GM18519 (cell line): ENCODE data around the gene NPLOC4.

Experiments
- ATAC-seq: cut with Tn5 transposase; IDR thresholded peaks from one replicate; pipeline ENCODE4 v1.9.1; 2021; ENCODE audit warnings: mild to moderate bottlenecking, moderate library complexity; ENCODE audit not compliant: unreplicated experiment, low FRiP score

NPLOC4 gene

DNA sequence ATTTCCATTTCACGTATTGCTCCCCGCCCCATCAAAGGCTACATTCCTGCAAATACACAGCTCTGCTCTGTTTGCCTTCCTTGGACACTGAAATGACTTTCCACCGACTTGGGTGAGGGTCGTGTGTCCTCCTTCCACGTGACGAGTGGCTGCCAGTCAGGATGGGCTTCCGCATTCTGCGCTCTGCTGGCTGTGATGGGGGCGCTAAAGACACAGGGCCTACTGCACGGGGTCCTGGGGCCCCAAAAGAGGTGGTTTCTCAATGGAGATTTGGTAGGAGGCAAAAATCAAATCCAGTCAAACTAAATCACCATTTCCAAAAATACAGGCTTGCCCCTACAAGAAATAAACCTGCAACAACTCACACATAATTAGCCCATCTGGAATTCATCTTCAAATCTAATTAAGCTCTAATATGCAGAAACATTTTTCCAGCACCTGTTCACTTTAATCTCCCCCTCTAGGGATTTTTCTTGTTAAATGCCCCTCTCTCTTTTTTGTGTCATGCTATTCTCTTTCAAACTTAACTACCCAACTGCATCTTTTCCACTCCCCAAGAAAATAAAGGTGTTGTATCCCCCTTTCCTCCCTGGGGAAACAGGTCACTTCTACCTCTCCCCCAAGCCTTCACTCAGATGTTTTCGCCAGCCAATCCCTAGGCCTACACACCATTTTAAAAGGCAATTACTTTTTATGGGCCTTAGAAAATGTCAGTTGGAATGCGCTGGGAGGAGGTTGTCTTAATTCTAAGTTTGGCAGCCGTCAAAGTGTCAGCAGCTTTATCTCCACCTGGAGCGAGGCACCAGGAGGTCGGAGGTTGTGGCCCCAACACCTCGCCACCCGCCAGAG, 62.9 kb downstream of the NPLOC4 start:
- no peak for ATAC-seq

DNA sequence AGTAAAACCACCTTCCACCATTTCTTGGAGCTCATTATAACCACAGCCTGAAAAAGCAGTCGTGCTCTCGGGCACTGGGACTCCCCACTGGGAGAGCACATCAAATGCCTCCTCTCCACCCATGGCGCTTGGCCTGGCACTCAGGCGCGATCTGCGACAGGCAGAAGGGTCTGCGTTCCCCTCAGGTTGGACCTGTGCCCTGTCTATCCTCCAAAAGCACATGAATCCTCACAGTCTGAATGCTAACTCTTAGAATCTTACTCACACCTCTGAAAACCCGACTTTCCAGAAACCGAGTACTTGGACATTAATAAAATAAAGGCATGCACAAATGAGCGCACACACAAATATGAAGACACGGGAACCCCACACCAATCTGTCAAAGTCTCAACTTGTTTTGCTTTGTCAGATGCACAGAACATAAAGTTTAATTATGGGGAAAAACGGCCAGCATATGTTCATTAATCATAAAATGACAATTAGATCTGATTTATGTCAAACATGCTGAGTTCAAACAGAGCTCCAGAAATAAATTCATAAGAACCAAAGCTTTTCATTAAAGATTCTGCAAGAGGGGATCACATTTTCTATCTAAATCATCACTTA, 64.2 kb downstream of the NPLOC4 start:
- ATAC-seq, result no peak

DNA sequence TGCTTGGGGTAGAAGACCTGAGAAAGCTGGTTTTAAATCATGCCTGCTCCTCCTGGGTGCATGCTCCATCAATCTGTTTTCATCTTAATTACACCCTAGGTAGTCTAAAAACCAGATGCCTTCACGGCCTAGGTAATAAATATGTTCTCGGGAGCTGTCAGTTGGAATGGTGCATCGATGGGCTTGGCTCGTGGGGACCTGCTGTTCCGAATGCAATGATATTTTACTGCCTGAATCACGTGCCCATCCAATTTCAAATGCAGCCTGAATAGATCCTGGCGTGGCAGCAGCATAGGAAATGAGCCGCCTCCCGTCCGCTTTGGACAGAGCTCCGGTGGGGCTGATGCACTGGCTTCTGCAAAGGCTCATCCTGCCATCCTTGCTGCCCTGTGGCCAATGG, 65.9 kb downstream of the NPLOC4 start:
- ATAC-seq, result no peak

DNA sequence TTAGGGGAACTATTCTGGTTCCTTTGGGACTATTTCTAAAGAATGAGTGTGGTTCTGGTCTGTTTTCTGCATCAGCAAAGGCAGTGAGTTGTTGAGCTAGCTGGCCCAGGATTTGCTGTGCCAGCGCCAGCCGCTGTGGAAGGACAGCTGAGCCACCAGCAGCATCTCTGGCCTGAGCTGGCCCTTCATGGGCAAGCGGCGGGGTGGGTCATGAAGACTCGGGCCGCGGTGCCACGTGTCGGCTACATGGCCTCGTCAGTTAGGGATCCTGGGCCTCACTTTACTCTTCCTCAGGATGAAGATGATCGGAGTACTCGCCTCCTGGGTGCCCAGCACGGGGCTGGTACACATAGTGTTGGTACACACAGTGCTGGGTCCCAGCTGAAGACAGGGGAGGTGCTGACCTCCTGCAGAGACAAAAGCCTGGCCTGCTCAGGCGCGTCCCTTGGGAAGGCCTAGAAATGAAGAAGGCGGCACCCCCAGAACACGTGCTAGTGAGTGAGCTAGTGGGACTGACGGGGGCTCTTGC, 66.9 kb downstream of the NPLOC4 start:
- ATAC-seq, result no peak

DNA sequence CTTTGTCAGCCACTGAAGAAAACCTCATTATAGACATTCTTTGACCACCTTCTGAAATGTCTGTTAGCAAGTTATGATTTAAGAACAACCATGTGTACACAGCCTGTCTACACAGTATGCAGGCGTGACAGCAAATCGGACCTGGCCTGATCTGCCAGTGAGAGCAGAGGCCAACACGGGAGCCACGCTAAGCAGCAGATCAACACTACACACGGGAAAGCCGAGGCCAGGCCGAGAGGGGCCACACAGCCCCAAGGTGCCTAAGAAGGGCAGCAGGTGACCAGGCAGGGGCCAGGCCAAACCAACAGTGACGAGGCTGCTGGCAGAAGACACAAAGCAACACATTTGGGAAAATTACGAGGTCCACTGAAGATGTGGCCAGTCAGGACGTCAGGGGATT, 68.5 kb downstream of the NPLOC4 start:
- no peak for ATAC-seq

DNA sequence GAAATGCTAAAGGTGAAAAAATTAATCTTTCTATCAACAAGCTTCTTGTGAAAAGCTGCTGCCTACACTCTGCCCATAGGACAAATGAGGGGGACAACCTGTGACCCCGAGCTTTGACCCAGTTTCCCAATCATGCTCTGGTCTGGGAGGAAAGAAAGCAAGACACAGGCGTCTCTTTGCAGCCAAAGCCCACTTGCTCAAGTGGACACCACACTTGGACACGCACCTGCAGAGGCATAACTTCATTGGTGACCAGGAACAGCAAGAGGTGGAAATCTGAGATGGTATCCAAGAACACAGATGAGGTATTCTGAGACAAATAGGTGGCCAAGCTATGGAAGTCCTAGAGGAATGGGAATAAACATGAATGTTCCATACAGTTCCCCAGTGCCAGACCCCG, 69.7 kb downstream of the NPLOC4 start:
- ATAC-seq, result no peak

DNA sequence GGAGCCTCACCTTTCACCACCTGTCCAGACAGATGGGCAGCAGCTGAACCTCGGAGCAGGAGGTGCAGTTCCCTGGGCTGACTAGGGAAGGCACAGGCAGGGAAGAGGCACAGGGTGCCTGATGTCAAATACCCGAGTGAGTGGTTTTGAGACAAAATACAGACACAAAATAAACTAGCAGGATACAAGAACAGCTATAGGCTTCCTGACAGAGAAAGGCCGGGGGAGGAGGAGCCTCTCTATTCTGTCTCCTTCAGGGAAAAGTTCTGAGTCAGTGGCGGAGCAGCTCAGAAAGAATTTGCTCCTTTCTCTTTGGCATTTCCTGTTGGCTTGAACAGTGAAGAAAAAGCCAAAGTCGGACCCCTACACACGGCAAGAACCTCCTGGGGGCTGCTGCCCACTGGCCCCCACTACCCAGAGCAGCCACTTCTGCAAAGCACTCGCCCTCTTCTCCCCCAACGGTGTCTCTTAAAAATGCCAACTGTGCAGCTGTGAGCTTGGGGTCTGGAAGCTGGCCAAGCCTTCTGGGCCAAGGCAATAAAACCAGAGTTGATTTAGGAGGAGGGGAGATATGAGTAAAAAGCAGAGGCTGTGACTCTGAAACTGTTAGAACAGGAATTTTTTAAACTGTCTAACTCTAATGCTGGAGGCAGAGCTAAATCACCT, 70.3 kb downstream of the NPLOC4 start:
- ATAC-seq, result no peak

DNA sequence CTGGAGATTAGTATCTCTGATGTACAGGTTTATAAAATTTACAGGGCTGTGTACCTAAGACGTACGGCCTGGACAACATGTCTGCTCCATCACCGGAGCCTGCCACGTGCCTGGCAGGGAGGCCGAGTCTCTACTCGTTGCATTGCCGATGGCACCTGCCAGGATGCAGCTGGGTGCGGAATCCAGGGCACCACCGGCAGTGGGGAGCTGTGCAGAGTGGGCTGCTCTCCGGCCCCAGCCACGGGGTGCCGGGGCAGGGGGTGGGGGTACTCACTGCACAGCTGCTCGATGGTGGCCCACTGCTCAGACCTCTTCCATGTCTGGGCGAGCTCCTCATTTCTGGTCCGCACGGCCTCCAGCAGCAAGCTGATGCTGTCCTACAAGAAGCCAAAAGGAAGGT, 71.7 kb downstream of the NPLOC4 start:
- no peak for ATAC-seq

DNA sequence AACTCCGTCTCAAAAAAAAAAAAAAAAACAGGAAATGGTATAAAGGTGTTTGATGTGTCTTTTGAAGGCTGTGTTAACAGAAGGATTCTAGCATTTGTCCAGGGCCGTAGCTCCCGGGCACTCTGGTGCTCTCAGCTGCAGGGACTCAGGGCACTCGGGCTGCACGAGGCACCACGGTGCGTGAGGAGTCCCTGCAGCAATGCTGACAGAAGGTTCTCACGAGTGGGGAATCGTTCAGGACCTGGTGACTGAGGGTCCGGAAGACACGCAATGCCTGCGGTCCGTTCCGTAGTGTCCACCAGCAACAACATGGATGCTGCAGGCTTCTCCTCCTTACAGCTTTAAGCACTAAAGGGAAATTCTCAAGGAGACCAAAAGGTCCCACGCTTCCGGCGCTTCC, 72.1 kb downstream of the NPLOC4 start:
- no peak for ATAC-seq

DNA sequence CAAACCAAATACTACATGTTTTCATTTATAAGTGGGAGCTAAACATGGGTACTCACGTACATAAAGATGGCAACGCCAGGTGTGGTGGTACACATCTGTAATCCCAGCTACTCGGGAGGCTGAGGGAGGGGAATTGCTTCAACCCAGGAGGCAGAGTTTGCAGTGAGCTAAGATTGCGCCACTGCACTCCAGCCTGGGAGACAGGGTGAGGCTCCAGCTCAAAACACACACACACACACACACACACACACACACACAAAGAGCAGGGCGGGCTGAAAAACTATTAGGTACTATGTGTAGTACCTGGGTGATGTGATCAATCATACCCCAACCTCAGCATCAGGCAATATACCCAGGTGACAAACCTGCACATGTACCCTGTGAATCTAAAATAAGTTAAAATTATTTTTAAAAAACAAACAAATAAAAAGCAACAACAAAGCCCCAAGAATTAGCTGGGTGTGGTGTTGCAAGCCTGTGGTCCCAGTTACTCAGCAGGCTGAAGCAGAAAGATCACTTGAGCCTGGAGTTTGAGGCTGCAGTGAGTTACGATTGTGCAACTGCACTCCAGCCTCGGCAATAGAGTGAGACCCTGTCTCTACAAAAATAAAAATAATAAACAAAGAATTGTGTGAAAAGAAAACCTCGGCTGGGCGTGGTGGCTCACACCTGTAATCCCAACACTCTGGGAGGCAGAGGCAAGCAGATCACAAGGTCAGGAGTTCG, 72.9 kb downstream of the NPLOC4 start:
- ATAC-seq, result no peak

DNA sequence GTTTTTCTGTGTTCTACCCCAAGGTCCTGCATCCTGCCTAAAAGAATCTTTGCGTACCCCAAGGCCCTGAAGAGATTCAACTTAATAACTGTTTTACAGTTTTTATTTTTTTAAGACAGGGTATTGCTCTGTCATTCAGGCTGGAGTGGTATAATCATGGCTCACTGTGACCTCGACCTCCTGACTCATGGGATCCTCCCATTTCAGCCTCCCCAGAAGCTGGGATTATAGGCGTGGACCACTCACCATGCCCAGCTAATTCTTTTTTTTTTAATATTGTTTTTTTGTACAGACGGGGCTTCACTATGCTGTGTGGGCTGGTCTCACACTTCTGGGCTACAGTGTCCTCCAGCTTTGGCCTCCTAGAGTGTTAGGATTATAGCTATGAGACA, 75.4 kb downstream of the NPLOC4 start:
- ATAC-seq, result no peak

DNA sequence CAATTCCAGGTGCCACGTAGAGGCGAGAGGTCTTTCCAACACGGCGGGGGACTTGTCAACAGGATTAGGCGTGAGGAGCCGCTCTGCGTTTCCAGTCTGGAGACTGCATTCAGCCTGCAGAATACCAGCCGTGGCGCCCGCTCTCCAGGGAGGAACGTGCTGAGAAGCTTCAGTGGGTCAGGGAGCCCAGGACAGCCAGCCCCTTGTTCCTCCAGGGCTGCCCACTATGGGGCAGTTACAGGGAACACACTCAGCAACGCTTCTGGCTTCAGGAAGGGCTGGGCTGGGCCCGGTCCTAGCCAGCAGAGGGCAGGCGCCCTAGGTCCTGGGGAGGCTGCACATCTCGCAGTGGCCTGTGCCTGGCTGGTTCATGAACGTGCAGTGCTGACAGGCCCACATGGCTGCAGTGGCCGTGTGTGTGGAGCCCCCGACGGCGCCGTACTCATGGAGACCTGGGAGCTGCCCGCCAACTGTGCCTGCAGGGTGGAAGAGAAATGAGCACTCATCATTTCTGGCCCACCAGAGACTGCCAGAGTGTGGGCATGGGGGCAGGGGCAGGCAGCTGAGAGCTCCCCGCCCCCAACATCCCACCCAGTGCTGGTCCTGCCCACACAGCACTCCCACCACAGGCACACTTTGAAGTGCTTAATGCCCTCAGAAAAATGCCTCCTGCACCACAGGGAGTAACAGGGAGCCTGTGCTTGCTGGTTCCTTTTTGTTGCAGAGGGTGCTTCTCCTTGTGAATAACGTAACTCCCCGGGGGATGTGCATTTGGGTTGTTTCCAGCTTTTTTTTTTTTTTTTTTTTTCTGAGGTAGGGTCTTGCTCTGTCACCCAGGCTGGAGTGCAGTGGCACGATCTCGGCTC, 77.7 kb downstream of the NPLOC4 start:
- ATAC-seq, result no peak

DNA sequence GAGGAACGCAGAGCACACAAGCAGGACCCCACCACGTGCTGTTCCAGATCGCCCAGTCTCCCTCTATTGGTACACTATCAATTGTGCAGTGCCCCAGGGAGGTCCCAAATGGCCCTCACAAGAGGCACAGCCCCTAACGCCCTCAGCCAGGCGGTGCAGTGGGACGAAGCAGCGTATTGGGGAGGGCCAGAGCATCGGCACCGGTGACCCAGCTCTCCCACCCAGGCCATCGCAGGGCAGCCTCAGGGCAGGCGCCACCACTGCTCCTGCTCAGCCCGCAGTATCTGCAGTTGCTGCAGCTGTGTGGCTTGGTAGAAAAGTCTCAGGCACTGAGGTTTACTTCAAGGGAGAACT, 78.8 kb downstream of the NPLOC4 start:
- no peak for ATAC-seq

DNA sequence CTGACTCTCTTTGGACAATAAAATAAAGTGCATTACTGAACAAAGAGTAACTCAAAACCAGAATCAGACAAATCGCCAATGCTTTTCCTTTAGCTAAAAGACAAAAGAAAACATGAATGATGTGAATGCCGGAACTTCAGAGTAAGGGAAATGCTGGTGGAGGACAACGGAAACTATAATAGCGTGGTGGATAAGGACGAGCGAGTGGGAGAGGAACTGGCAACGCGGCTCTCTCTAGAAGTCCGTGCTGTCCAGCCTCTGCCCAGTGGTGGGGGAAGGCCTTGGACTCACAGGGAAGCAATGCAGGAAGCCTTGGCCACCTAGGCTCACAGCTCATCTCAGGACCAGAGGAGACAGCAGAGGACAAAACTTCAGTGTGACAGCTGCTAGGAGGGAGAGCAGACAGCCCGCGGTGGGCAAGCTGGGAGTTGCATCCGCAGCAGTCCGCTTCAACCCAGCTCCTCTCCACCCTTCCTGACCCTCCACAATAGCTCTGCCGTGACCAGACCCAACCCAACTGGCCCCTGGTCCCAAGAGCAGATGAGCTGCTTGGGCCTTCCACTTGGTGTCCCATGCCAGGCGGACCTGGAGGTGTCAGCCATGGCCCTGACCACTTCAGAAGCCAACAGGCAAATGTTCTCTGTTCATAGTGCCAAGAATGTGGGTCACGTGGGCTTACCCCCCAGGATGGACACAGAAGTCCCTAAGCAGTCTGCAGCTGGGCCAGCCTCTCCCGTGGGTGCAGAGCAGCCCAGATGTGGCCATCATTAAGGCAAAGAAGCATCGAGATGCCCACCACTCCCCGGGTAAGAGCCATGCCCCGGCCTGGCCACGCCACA, 79.4 kb downstream of the NPLOC4 start:
- no peak for ATAC-seq

DNA sequence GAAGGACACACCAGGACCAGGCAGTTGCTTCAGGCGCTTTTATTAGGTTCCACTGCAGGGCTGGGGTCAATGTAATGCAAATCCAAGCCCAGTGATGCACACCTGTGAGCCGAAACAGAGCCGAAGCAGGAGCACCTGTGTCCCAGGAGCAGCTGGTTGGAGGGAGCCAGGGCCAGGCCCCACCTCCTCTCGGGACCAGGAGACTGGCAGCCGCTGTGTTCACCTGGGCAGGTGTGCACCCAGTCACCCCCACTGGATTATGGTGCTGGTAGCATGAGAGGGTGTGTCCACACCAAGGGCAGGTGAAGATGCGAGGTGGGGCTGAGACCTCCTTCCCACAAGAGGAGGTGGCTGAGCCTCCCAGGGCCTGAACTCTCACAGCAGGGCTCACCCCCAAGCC, 80.0 kb downstream of the NPLOC4 start:
- no peak for ATAC-seq

DNA sequence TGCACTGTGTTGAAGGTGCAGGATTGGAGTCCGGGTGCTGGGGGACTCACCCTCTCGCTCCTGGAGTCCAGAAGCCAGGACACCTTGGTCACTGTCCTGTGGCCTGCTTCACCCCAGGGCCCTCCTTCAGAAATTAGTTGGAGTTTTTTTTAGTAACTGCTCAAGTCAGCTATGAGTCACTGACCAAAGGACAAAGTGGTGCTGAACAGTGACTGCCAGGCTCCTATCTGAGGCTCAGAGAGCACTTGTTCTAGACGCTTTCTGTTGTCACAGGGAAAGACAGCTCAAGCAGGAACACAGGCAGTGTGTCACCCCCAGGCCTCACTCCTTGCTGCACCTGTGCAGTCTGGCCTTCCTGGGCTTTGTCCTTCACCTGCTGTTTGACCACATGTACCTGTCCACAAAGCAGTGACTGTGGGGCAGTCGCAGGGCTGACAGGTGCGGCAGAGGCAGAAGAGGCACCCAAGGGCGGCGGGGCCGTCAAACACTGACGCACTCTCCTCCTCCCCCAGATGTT, 80.7 kb downstream of the NPLOC4 start:
- no peak for ATAC-seq

DNA sequence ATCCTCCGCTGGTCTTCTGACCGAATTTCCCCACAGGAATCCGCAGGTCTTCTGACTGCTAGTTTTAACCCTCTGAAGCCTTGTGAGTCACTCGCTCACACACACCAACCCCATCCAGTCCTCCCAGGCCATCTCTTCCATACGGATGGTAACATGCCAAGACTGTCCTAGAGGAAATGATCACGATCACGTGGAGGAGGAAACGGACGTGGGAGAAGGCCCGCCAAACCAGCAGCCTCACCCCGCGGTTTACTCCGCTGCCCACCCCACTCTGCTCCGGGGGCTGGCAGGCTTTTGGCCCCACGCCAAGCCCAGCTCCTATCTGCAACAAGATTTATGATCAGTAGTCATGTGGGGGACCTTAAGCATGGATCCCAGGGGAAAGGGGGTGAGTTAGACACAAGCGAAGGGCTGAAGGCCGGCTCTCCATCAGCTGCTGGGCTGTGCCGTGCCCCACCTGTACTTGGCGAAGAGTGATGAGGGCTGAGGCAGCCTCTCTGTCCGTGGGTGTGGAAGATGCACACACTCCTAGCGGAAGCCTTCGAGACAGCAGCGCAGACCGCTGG, 83.2 kb downstream of the NPLOC4 start:
- no peak for ATAC-seq

DNA sequence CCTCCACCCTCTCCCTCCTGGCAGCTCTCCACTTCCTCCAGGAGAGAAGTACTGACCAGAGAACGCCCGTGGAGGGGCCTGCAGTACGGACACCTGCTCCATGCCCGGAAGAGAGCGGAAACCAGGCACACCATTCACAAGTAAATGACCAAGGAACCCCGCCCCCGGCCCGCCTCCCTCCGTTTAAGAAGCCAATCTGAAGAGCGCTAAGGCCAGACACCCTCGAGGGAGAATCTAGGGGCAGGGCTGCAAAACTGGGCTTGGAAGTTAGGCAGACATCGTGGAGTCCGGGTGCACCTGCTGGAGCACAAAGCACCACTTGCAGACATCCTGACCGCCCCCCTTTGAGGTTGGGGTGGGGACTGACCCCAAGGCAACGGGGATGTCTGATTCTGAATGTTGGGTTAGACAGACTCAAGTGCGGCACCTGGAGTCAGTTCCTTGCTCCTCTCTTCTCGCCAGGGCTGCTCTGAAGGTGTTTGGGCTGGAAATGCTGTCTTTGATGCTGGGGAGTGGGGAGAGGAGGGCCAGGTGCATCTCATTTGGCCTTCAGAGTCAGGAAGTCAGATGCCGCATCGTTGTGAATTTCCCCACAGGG, 83.8 kb downstream of the NPLOC4 start:
- peak; percentile 20 for ATAC-seq
